ENCODE data around the gene SIGLEC1. TPM values are rescaled to one million over a fixed set of nuclear protein-coding genes. Genes with fewer than 3 reads are reported as not detected.

The SIGLEC1 gene
- total RNA-seq, 1 experiment from 2014 or later: 0.17 TPM

DNA sequence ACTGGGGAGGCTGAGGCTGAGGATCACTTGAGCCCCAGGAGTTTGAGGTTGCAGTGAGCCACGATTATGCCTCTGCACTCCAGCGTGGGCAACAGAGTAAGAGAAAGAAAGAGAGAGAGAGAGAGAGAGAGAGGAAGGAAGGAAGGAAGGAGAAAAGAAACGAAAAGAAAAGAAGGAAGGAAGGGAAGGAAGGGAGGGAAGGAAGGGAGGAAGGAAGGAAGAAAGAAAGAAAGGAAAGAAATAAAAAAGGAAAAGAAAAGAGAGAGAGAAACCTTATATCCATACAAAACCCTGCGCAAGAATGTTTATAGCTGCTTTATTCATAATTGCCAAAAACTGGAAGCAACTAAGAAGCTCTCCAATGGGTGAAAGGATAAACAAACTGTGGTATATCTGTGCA, 12.0 kb upstream of the SIGLEC1 start:
- Histone ChIP-seq H3K9me2 (ENCODE audit: insufficient read depth) (no peaks in the 10 kb centered on the region), H3K27me3 (ENCODE audit: insufficient read depth, low read length) (peaks cover 14% of the 10 kb centered on the region), H3K36me3 (ENCODE audit: control insufficient read depth in 1 of 2, insufficient read depth in 2 of 2, low read length in 2 of 2) (no peaks in the 10 kb centered on the region), H3K79me2 (ENCODE audit: insufficient read depth, low read length) (no peaks in the 10 kb centered on the region), H3K4me3 (replicated peaks in 1 of 2; ENCODE audit: low read depth in 1 of 2, low read length in 2 of 2) (no peak overlapping the region), H3K9ac (ENCODE audit: low read length) (no peak overlapping the region), H3K4me1 (ENCODE audit: control insufficient read depth in 1 of 2, insufficient read depth in 2 of 2, low read length in 2 of 2) (peaks cover 3 to 20% of the 10 kb centered on the region in 2 experiments; a peak in 2 of 4 replicates), H3K27ac (ENCODE audit: low read depth, low read length) (no peak overlapping the region), H3K4me2 (ENCODE audit: low read length) (no peak overlapping the region), H3K9me3 (ENCODE audit: control insufficient read depth in 1 of 2, insufficient read depth in 1 of 2, low read depth in 1 of 2, low read length in 2 of 2) (no peaks in the 10 kb centered on the region), H2AFZ (ENCODE audit: low read depth, low read length, poor library complexity, severe bottlenecking) (no peak overlapping the region), H4K20me1 (ENCODE audit: insufficient read depth) (no peaks in the 10 kb centered on the region)
- DNase-seq (ENCODE audit: low read depth, low spot score): no peak
- no peak for ATAC-seq
- CTCF ChIA-PET: interaction anchor here (0.7 to 2.8 kb wide), 2 partner anchors 13 to 1203 kb away, joined by 3 to 9 read pairs; no protein-coding TSS in a partner anchor
- POLR2A ChIA-PET: no interaction called here
- RAD21 ChIA-PET (ENCODE audit: low non-redundant PET in 1 of 2, low total read pairs in 2 of 2, uncharacterized antibody in 2 of 2, unreplicated experiment in 2 of 2): no interaction called here
- intact Hi-C loops (cut with micrococcal nuclease): no loop called here
- no TSS peak for BruUV-seq (replicated peaks)
- TF ChIP-seq, protein P1, sequence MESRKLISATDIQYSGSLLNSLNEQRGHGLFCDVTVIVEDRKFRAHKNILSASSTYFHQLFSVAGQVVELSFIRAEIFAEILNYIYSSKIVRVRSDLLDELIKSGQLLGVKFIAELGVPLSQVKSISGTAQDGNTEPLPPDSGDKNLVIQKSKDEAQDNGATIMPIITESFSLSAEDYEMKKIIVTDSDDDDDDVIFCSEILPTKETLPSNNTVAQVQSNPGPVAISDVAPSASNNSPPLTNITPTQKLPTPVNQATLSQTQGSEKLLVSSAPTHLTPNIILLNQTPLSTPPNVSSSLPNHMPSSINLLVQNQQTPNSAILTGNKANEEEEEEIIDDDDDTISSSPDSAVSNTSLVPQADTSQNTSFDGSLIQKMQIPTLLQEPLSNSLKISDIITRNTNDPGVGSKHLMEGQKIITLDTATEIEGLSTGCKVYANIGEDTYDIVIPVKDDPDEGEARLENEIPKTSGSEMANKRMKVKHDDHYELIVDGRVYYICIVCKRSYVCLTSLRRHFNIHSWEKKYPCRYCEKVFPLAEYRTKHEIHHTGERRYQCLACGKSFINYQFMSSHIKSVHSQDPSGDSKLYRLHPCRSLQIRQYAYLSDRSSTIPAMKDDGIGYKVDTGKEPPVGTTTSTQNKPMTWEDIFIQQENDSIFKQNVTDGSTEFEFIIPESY (IDR thresholded peaks at IDR 0.05; ENCODE audit: extremely low read depth, insufficient replicate concordance, low read length): no peak
- TF ChIP-seq JUND (IDR thresholded peaks at IDR 0.05): no peak
- no peak for TF ChIP-seq EZH2phosphoT487 (IDR thresholded peaks at IDR 0.05; ENCODE audit: borderline replicate concordance)
- TF ChIP-seq TCF7L2 (IDR thresholded peaks at IDR 0.05; ENCODE audit: borderline replicate concordance, extremely low read depth, insufficient read depth, insufficient read length): no peak
- no peak for TF ChIP-seq ELF1 (IDR thresholded peaks at IDR 0.05; ENCODE audit: borderline replicate concordance, low read depth)
- no peak for TF ChIP-seq CBX3 (IDR thresholded peaks at IDR 0.05; ENCODE audit: low read depth)
- TF ChIP-seq, protein P2, sequence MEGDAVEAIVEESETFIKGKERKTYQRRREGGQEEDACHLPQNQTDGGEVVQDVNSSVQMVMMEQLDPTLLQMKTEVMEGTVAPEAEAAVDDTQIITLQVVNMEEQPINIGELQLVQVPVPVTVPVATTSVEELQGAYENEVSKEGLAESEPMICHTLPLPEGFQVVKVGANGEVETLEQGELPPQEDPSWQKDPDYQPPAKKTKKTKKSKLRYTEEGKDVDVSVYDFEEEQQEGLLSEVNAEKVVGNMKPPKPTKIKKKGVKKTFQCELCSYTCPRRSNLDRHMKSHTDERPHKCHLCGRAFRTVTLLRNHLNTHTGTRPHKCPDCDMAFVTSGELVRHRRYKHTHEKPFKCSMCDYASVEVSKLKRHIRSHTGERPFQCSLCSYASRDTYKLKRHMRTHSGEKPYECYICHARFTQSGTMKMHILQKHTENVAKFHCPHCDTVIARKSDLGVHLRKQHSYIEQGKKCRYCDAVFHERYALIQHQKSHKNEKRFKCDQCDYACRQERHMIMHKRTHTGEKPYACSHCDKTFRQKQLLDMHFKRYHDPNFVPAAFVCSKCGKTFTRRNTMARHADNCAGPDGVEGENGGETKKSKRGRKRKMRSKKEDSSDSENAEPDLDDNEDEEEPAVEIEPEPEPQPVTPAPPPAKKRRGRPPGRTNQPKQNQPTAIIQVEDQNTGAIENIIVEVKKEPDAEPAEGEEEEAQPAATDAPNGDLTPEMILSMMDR (IDR thresholded peaks at IDR 0.05 in 2 of 3, conservative IDR thresholded peaks at IDR 0.05 in 1 of 3; ENCODE audit: borderline replicate concordance in 1 of 3, insufficient read depth in 1 of 3, low read depth in 2 of 3, low read length in 2 of 3): no peak
- TF ChIP-seq EGR1 (IDR thresholded peaks at IDR 0.05; ENCODE audit: low read depth): no peak
- no peak for TF ChIP-seq SP1 (IDR thresholded peaks at IDR 0.05; ENCODE audit: low read depth)
- TF ChIP-seq, protein P3, sequence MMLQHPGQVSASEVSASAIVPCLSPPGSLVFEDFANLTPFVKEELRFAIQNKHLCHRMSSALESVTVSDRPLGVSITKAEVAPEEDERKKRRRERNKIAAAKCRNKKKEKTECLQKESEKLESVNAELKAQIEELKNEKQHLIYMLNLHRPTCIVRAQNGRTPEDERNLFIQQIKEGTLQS (IDR thresholded peaks at IDR 0.05): no peak
- TF ChIP-seq POLR2A (IDR thresholded peaks at IDR 0.05; ENCODE audit: borderline replicate concordance, extremely low read depth, insufficient read depth, insufficient read length): no peak
- TF ChIP-seq FOSL1 (IDR thresholded peaks at IDR 0.05; ENCODE audit: low read depth): no peak
- TF ChIP-seq CEBPB (IDR thresholded peaks at IDR 0.05; ENCODE audit: low read depth): no peak
- no peak for TF ChIP-seq EZH2 (IDR thresholded peaks at IDR 0.05)
- TF ChIP-seq ZNF274 (IDR thresholded peaks at IDR 0.05; ENCODE audit: low read depth, low read length): no peak
- no peak for TF ChIP-seq YY1 (IDR thresholded peaks at IDR 0.05; ENCODE audit: extremely low read depth, insufficient replicate concordance, low read depth, low read length)
- no peak for TF ChIP-seq ZFX (IDR thresholded peaks at IDR 0.05)
- TF ChIP-seq, protein P4, sequence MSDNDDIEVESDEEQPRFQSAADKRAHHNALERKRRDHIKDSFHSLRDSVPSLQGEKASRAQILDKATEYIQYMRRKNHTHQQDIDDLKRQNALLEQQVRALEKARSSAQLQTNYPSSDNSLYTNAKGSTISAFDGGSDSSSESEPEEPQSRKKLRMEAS (IDR thresholded peaks at IDR 0.05): no peak
- TF ChIP-seq, protein P5, sequence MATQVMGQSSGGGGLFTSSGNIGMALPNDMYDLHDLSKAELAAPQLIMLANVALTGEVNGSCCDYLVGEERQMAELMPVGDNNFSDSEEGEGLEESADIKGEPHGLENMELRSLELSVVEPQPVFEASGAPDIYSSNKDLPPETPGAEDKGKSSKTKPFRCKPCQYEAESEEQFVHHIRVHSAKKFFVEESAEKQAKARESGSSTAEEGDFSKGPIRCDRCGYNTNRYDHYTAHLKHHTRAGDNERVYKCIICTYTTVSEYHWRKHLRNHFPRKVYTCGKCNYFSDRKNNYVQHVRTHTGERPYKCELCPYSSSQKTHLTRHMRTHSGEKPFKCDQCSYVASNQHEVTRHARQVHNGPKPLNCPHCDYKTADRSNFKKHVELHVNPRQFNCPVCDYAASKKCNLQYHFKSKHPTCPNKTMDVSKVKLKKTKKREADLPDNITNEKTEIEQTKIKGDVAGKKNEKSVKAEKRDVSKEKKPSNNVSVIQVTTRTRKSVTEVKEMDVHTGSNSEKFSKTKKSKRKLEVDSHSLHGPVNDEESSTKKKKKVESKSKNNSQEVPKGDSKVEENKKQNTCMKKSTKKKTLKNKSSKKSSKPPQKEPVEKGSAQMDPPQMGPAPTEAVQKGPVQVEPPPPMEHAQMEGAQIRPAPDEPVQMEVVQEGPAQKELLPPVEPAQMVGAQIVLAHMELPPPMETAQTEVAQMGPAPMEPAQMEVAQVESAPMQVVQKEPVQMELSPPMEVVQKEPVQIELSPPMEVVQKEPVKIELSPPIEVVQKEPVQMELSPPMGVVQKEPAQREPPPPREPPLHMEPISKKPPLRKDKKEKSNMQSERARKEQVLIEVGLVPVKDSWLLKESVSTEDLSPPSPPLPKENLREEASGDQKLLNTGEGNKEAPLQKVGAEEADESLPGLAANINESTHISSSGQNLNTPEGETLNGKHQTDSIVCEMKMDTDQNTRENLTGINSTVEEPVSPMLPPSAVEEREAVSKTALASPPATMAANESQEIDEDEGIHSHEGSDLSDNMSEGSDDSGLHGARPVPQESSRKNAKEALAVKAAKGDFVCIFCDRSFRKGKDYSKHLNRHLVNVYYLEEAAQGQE (IDR thresholded peaks at IDR 0.05; ENCODE audit: low read depth): no peak
- no peak for TF ChIP-seq SIN3A (IDR thresholded peaks at IDR 0.05; ENCODE audit: low read depth)
